ENCODE results near the gene NUDT19. TPM values are rescaled to one million over a fixed set of nuclear protein-coding genes. Genes with fewer than 3 reads are reported as not detected.
A peak's percentile ranks its signal among the peaks of the same experiment; 100 is the strongest.

NUDT19 gene
- total RNA-seq, 1 donor from 2014 or later, result 11.1 TPM

DNA sequence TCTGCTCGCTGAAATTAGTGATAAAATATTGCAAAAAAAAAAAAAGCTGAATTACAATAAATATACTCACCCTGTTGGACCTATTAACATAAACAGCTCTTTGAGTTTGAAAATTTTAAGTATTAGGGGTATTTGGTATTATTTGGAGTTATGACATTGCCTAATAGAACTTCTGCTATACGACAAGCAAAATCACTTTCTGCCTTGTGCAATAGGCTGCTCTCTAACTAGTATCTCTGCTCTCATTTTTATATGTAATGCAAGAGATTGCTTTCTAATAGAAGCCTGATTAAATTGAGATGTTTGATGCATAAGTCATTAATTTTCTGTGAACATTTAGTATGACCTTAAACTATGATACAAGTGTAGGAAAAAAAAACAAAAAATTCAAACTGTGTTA, 10.6 kb upstream of the NUDT19 start:
- no peak for DNase-seq (ENCODE audit: low spot score)
- Mint-ChIP-seq H3K27ac (ENCODE audit: unreplicated experiment) (peak overlapping the region; percentile 12), H3K36me3 (ENCODE audit: low read depth) (no peaks in the 10 kb centered on the region), H3K27me3 (ENCODE audit: low read depth) (peaks cover 9% of the 10 kb centered on the region), H3K4me3 (ENCODE audit: unreplicated experiment) (no peak overlapping the region), H3K4me1 (ENCODE audit: low read depth) (peaks cover 5% of the 10 kb centered on the region), H3K9me3 (ENCODE audit: low read depth) (no peaks in the 10 kb centered on the region)
- TF ChIP-seq, protein P1, sequence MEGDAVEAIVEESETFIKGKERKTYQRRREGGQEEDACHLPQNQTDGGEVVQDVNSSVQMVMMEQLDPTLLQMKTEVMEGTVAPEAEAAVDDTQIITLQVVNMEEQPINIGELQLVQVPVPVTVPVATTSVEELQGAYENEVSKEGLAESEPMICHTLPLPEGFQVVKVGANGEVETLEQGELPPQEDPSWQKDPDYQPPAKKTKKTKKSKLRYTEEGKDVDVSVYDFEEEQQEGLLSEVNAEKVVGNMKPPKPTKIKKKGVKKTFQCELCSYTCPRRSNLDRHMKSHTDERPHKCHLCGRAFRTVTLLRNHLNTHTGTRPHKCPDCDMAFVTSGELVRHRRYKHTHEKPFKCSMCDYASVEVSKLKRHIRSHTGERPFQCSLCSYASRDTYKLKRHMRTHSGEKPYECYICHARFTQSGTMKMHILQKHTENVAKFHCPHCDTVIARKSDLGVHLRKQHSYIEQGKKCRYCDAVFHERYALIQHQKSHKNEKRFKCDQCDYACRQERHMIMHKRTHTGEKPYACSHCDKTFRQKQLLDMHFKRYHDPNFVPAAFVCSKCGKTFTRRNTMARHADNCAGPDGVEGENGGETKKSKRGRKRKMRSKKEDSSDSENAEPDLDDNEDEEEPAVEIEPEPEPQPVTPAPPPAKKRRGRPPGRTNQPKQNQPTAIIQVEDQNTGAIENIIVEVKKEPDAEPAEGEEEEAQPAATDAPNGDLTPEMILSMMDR (IDR thresholded peaks at IDR 0.05), result no peak

DNA sequence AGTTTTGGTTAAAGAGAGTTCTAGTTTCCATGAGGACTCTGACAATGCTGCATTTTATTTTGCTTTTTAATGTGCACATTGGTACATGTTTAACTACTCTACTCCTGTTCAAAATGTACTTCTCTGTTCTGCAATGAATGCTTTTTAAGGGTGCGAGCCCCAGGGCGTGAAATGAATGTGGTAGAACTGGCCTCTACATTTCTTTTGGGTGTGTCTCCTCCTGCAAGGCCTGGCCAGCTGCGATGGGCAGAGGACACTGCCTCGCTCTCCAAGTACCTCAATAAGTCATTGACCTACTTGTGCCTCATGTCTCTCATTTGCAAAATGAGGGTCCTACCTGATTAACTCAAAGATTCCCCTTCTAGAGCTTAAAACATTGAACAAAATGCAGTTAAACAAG, 9.3 kb upstream of the NUDT19 start:
- DNase-seq (ENCODE audit: low spot score), result peak; percentile 15
- peaks cover 2% of the 10 kb centered on the region for H3K4me1 Mint-ChIP-seq (ENCODE audit: low read depth)
- H3K9me3 Mint-ChIP-seq (ENCODE audit: low read depth), result no peaks in the 10 kb centered on the region
- TF ChIP-seq, protein P1 (IDR thresholded peaks at IDR 0.05), result no peak
- H3K27me3 Mint-ChIP-seq (ENCODE audit: low read depth), result peaks cover 6% of the 10 kb centered on the region
- H3K36me3 Mint-ChIP-seq (ENCODE audit: low read depth), result no peaks in the 10 kb centered on the region
- H3K4me3 Mint-ChIP-seq (ENCODE audit: unreplicated experiment), result no peak overlapping the region
- no peak overlapping the region for H3K27ac Mint-ChIP-seq (ENCODE audit: unreplicated experiment)

DNA sequence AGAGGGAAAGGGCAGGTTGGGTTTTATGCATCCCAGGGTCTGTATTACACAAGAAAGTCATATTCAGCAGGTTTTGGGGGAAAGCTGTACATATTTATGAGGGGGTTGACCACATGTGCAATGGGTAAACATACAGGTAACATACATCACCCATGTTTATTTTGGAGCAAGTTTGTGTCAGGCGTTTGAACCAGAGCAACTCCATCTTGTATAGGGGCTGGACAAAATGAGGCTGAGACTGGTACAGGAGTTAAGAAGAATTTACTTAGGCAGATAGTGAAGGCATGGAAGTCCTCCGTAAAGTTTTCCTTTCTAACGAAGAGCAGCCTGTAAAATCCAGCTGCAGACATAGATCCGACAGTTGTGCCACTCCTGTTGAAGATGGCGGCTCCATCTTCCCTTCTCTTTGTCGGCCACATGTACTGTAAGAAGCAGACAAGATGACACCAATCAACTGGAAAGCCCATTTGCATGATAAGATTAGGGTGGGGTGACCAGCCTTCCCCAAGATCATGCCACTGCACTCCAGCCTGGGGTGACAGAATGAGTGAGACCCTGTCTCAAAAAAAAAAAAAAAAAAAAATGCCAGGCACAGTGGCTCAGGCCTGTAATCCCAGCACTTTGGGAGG, 4.7 kb upstream of the NUDT19 start:
- no peaks in the 10 kb centered on the region for H3K36me3 Mint-ChIP-seq (ENCODE audit: low read depth)
- no peaks in the 10 kb centered on the region for H3K27me3 Mint-ChIP-seq (ENCODE audit: low read depth)
- no peak for DNase-seq (ENCODE audit: low spot score)
- H3K27ac Mint-ChIP-seq (ENCODE audit: unreplicated experiment), result no peak overlapping the region
- H3K4me3 Mint-ChIP-seq (ENCODE audit: unreplicated experiment), result no peak overlapping the region
- TF ChIP-seq, protein P1 (IDR thresholded peaks at IDR 0.05), result no peak
- peaks cover 9% of the 10 kb centered on the region for H3K4me1 Mint-ChIP-seq (ENCODE audit: low read depth)
- no peaks in the 10 kb centered on the region for H3K9me3 Mint-ChIP-seq (ENCODE audit: low read depth)

DNA sequence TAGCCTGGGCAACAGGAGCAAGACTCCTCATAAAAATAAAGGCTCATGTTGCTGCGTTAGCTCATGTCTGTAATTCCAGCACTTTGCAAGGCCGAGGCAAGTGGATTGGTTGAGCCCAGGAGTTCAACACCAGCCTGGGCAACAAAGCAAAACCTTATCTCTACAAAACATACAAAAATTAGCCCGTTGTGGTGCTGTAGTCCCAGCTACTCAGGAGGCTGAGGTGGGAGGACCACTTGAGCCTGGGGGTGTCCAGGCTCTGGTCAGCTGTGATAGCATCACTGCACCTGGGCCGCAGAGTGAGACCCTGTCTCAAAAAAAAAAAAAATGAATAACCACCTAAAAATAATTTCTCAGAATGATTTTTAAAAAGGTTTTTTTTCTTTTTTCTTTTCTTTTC, 3.9 kb upstream of the NUDT19 start:
- H3K36me3 Mint-ChIP-seq (ENCODE audit: low read depth), result no peaks in the 10 kb centered on the region
- H3K4me3 Mint-ChIP-seq (ENCODE audit: unreplicated experiment), result no peak overlapping the region
- H3K27ac Mint-ChIP-seq (ENCODE audit: unreplicated experiment), result no peak overlapping the region
- no peaks in the 10 kb centered on the region for H3K27me3 Mint-ChIP-seq (ENCODE audit: low read depth)
- H3K9me3 Mint-ChIP-seq (ENCODE audit: low read depth), result no peaks in the 10 kb centered on the region
- H3K4me1 Mint-ChIP-seq (ENCODE audit: low read depth), result peaks cover 11% of the 10 kb centered on the region
- DNase-seq (ENCODE audit: low spot score), result no peak
- TF ChIP-seq, protein P1 (IDR thresholded peaks at IDR 0.05), result no peak

DNA sequence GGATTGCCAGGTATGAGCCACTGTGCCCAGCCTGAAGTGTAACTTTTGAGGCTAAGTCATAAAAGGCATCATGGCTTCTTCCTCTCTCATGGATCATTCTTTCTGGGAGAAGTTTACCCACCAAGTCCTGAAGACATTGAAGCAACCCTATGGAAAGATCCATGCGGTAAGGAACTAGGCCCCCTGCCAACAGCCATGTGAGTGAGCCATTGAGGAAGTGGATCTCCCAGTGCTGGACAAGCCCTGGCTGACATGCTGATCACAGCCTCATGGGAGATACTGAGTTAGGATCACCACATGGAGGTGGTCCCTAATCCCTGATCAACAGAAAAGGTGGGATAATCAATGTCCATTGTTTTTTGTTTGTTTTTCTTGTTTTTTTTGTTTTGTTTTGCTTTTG, 3.3 kb upstream of the NUDT19 start:
- H3K36me3 Mint-ChIP-seq (ENCODE audit: low read depth), result no peaks in the 10 kb centered on the region
- peaks cover 17% of the 10 kb centered on the region for H3K4me1 Mint-ChIP-seq (ENCODE audit: low read depth)
- H3K27me3 Mint-ChIP-seq (ENCODE audit: low read depth), result no peaks in the 10 kb centered on the region
- TF ChIP-seq, protein P1 (IDR thresholded peaks at IDR 0.05), result no peak
- no peak overlapping the region for H3K27ac Mint-ChIP-seq (ENCODE audit: unreplicated experiment)
- no peak overlapping the region for H3K4me3 Mint-ChIP-seq (ENCODE audit: unreplicated experiment)
- no peaks in the 10 kb centered on the region for H3K9me3 Mint-ChIP-seq (ENCODE audit: low read depth)
- DNase-seq (ENCODE audit: low spot score), result no peak

Measured in chondrocyte (in vitro differentiated cells).